ENCODE results near the gene PURA. TPM values are rescaled to one million over a fixed set of nuclear protein-coding genes. Genes with fewer than 3 reads are reported as not detected.

The PURA gene
- total RNA-seq, 1 experiment from 2014 or later: 16.9 TPM

DNA sequence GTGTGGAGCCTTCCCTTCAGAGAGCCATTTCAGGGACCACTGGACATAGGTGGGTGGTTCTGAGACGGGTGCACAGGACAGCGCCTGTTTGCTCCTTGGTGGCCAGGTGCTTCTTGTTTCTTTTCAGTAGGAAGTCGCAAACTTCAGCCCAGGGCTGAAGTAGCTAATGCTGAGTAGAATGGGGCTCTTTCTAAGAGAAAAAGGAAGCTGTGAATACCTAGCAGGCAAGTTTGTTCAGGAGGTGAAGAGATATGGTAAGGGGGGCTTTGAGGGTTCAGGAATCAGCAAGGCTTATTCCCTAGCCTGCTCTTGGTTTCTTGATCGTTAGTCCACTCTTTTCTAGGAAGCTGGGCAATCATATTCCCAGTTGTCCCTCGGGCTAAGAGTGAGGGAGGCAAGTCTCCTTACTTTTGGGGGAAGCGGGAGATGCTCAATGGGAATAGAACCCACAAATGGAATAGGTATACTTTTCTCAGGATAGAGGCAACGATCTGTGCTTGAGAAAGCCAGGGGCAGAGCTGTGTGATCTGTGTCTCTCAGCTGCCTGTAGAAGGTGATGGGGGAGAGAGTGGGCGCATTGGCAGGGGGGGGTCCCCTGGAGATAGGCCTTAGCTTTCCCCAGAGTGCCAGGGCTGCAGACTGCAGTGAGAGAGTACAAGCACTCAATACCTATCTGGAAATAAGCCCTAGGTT, 1.9 kb upstream of the PURA start:
- Histone ChIP-seq H3K36me3 (ENCODE audit: control insufficient read depth, insufficient read depth, low read length) (peaks cover 3% of the 10 kb centered on the region; the same call in 1 of the 2 replicates), H3K4me1 (ENCODE audit: control insufficient read depth, insufficient read depth, low read length) (peaks cover 46% of the 10 kb centered on the region), H3K9me3 (ENCODE audit: control insufficient read depth, insufficient read depth, low read depth, low read length) (no peaks in the 10 kb centered on the region), H3K4me3 (ENCODE audit: low read depth in 2 of 2, low read length in 2 of 2) (peak overlapping the region; percentile 72 to 93), H3K27me3 (ENCODE audit: control insufficient read depth, insufficient read depth, low read length) (no peaks in the 10 kb centered on the region), H3K27ac (ENCODE audit: low read length) (peak overlapping the region; percentile 96)
- TF ChIP-seq, protein P1, sequence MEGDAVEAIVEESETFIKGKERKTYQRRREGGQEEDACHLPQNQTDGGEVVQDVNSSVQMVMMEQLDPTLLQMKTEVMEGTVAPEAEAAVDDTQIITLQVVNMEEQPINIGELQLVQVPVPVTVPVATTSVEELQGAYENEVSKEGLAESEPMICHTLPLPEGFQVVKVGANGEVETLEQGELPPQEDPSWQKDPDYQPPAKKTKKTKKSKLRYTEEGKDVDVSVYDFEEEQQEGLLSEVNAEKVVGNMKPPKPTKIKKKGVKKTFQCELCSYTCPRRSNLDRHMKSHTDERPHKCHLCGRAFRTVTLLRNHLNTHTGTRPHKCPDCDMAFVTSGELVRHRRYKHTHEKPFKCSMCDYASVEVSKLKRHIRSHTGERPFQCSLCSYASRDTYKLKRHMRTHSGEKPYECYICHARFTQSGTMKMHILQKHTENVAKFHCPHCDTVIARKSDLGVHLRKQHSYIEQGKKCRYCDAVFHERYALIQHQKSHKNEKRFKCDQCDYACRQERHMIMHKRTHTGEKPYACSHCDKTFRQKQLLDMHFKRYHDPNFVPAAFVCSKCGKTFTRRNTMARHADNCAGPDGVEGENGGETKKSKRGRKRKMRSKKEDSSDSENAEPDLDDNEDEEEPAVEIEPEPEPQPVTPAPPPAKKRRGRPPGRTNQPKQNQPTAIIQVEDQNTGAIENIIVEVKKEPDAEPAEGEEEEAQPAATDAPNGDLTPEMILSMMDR (IDR thresholded peaks at IDR 0.05): no peak
- TF ChIP-seq TCF7L2 (IDR thresholded peaks at IDR 0.05; ENCODE audit: low read depth, low read length) (no peak), SIN3A (IDR thresholded peaks at IDR 0.05; ENCODE audit: borderline replicate concordance, insufficient read depth, low read depth, low read length) (no peak), POLR2AphosphoS5 (IDR thresholded peaks at IDR 0.05; ENCODE audit: low read depth, low read length) (no peak)
- TF ChIP-seq, protein P2, sequence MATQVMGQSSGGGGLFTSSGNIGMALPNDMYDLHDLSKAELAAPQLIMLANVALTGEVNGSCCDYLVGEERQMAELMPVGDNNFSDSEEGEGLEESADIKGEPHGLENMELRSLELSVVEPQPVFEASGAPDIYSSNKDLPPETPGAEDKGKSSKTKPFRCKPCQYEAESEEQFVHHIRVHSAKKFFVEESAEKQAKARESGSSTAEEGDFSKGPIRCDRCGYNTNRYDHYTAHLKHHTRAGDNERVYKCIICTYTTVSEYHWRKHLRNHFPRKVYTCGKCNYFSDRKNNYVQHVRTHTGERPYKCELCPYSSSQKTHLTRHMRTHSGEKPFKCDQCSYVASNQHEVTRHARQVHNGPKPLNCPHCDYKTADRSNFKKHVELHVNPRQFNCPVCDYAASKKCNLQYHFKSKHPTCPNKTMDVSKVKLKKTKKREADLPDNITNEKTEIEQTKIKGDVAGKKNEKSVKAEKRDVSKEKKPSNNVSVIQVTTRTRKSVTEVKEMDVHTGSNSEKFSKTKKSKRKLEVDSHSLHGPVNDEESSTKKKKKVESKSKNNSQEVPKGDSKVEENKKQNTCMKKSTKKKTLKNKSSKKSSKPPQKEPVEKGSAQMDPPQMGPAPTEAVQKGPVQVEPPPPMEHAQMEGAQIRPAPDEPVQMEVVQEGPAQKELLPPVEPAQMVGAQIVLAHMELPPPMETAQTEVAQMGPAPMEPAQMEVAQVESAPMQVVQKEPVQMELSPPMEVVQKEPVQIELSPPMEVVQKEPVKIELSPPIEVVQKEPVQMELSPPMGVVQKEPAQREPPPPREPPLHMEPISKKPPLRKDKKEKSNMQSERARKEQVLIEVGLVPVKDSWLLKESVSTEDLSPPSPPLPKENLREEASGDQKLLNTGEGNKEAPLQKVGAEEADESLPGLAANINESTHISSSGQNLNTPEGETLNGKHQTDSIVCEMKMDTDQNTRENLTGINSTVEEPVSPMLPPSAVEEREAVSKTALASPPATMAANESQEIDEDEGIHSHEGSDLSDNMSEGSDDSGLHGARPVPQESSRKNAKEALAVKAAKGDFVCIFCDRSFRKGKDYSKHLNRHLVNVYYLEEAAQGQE (IDR thresholded peaks at IDR 0.05; ENCODE audit: insufficient read depth in 1 of 2, low read depth in 2 of 2, low read length in 1 of 2): no peak
- no TSS peak for BruUV-seq (replicated peaks)
- ATAC-seq (no peak), DNase-seq (ENCODE audit: low read depth, low spot score) (no peak)
- CTCF ChIA-PET: interaction anchor here (0.7 to 1.0 kb wide), 4 partner anchors 33 to 322 kb away, joined by 3 to 7 read pairs (median 4); no protein-coding TSS in a partner anchor
- in situ Hi-C loops (cut with HindIII; ENCODE audit: low pct_unique_long_range_greater_than_20kb, low sequenced_read_pairs) (no loop called here), intact Hi-C loops (cut with micrococcal nuclease; ENCODE audit: unreplicated experiment) (loop anchor here (5.0 kb wide), 1 partner anchor 75 kb away; no protein-coding TSS in a partner anchor)
- POLR2A ChIA-PET: interaction anchor here (0.7 kb wide), 1 partner anchor 219 kb away, joined by 10 read pairs; no protein-coding TSS in a partner anchor

DNA sequence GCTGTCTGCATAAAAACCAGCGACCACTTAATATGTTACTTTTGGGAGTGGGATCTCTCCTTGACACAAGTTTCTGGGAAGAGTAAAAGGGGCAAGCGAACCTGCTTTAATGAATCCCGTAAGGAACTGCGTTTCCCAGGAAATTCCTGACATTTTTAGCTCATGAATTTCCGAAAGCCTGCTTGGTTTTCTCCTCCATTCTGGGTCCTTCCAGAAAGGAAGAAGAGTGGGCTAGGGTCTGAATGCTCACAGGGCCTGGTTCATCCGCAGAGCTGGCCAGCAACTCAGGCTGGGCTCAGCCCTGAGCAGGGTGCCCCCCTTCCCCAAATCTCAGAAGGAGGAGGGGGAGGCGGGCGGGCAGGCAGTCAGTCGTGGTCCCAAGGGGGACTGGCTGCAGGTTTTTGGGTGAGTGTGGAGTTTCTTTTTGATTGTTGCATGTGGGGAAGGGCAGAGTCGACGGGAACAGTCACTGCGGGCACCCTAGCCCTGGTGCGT, 1.2 kb upstream of the PURA start:
- POLR2A ChIA-PET: interaction anchor here (0.7 kb wide), 1 partner anchor 219 kb away, joined by 10 read pairs; no protein-coding TSS in a partner anchor
- CTCF ChIA-PET: interaction anchor here (0.7 to 1.0 kb wide), 4 partner anchors 32 to 322 kb away, joined by 3 to 7 read pairs (median 4); no protein-coding TSS in a partner anchor
- peak; percentile 1; the same call in 1 of the 2 replicates for ATAC-seq
- peaks cover 3% of the 10 kb centered on the region; the same call in 1 of the 2 replicates for H3K36me3 ChIP-seq (ENCODE audit: control insufficient read depth, insufficient read depth, low read length)
- in situ Hi-C loops (cut with HindIII; ENCODE audit: low pct_unique_long_range_greater_than_20kb, low sequenced_read_pairs): no loop called here
- no peak for DNase-seq (ENCODE audit: low read depth, low spot score)
- H3K9me3 ChIP-seq (ENCODE audit: control insufficient read depth, insufficient read depth, low read depth, low read length): no peaks in the 10 kb centered on the region
- H3K27me3 ChIP-seq (ENCODE audit: control insufficient read depth, insufficient read depth, low read length): no peaks in the 10 kb centered on the region
- H3K4me1 ChIP-seq (ENCODE audit: control insufficient read depth, insufficient read depth, low read length): peaks cover 52% of the 10 kb centered on the region
- BruUV-seq (replicated peaks): no TSS peak
- H3K27ac ChIP-seq (ENCODE audit: low read length): peak overlapping the region; percentile 96
- peak overlapping the region; percentile 72 to 93 for H3K4me3 ChIP-seq (ENCODE audit: low read depth in 2 of 2, low read length in 2 of 2)
- TF ChIP-seq, protein P1 (IDR thresholded peaks at IDR 0.05): no peak
- TF ChIP-seq POLR2AphosphoS5 (IDR thresholded peaks at IDR 0.05; ENCODE audit: low read depth, low read length): no peak
- intact Hi-C loops (cut with micrococcal nuclease; ENCODE audit: unreplicated experiment): loop anchor here (5.0 kb wide), 1 partner anchor 75 kb away; no protein-coding TSS in a partner anchor

Data from Panc1 (cell line).